NCI-H748 treated with DMSO at 0.1 percent for 48 hours (cell line): ENCODE results near the gene CDC26.
A peak's percentile ranks its signal among the peaks of the same experiment; 100 is the strongest.
"Not testable (repeated sequence)": the region's sequence is repeated elsewhere in the genome, so short reads cannot be mapped to it uniquely, and the experiment has no call there.

Experiments used
- DNase-seq: peaks from one replicate; lab custom pipeline; 2025; lab: John Stamatoyannopoulos, UW

CDC26 gene

GRCh38 chr9:113238202-113238858, 37.0 kb downstream of the CDC26 start:
- no peak for DNase-seq

GRCh38 chr9:113237026-113237425, 38.3 kb downstream of the CDC26 start:
- DNase-seq, result no peak

- DNase-seq, result not testable (repeated sequence)
Observed at GRCh38 chr9:113235701-113236255, 39.6 kb downstream of the CDC26 start.

GRCh38 chr9:113231701-113232100, 43.7 kb downstream of the CDC26 start:
- DNase-seq, result no peak

GRCh38 chr9:113228130-113228665, 47.2 kb downstream of the CDC26 start:
- DNase-seq, result no peak

- DNase-seq, result no peak
Observed at GRCh38 chr9:113227436-113227835, 47.9 kb downstream of the CDC26 start.

GRCh38 chr9:113223963-113224362, 51.4 kb downstream of the CDC26 start:
- DNase-seq, result no peak

GRCh38 chr9:113222482-113222841, 52.9 kb downstream of the CDC26 start:
- no peak for DNase-seq

- DNase-seq, result peak; percentile 33
Observed at GRCh38 chr9:113221800-113222481, 53.4 kb downstream of the CDC26 start.

- DNase-seq, result peak; percentile 97
Observed at GRCh38 chr9:113221003-113221799, 54.2 kb downstream of the CDC26 start, which contains the start of the genes FKBP15 and SLC31A1. FKBP15 (minus strand) TSS chr9:113221277; CDS start chr9:113221243, 34 bp downstream. SLC31A1 (plus strand) TSS chr9:113221544; CDS start chr9:113256149, 34,605 bp downstream.

GRCh38 chr9:113220467-113221002, 54.8 kb downstream of the CDC26 start:
- DNase-seq, result no peak

GRCh38 chr9:113219969-113220368, 55.4 kb downstream of the CDC26 start:
- DNase-seq, result no peak

GRCh38 chr9:113219186-113219936, 56.0 kb downstream of the CDC26 start:
- no peak for DNase-seq
